Measurements from ENCODE around the gene MRPL21.

The MRPL21 gene

DNA sequence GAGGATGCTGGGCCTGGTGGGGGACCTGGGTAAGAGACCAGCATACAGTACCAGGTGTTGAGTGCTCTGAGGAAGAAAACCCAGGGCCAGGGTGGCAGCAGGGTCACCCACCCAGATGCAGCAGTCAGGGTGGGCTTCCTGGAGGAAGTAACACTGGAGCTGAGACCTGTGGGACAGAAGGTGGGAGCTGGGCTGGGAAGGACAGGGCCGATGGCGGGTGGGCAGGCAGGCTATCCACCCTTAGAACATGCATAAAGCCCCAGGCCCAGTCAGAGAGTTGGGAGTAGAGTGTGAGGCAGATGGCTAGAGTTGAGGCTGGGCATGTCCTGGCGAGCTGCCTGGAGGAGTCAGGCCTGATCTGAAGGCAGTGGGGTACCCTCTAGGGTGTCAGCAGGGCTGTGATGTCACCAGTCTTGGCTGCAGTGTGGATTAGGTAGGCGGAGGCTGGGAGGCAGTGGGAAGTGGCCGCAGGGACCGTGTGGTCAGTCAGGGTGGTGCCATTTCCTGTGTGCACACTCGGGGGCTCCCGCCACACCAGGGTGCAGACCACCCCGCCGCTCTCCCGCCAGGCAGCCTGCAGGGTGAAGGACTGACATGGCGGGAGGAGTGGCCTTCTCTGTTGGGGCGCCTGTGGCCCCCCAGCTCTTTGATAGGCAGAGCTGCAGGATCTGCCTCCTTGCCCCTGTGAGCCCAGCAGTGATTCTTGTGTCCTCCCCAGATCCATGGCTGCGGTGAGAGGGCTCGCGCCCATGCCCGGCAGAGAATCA, 35.4 kb upstream of the MRPL21 start:
- no peak overlapping the region for H3K4ac ChIP-seq (ENCODE audit: low read depth, low read length)

DNA sequence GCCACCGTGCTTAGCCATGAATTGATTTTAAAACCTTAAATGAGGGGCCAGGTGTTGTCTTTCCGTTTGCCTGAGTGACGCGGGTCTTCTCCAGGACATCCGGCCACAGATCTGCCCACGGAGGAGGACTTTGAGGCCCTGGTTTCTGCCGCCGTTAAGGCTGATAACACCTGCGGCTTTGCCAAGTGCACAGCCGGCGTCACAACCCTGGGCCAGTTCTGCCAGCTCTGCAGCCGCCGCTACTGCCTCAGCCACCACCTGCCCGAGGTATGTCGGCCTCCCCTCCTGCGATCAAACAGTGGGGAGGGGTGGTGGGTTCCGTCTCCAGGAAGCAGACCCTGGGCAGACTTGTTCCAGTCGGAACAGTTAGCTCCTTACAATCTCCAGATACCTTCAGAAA, 34.5 kb upstream of the MRPL21 start:
- H3K4me1 ChIP-seq (ENCODE audit: control insufficient read depth in 1 of 2, insufficient read depth in 2 of 2, low read length in 2 of 2) = no peaks in the 10 kb centered on the region
- H3K79me1 ChIP-seq (ENCODE audit: low read length) = no peaks in the 10 kb centered on the region
- H3K27ac ChIP-seq (ENCODE audit: low read depth, low read length) = no peak overlapping the region
- no peak overlapping the region for H2BK5ac ChIP-seq (ENCODE audit: low read depth, low read length, poor library complexity)
- no peak overlapping the region for H3K14ac ChIP-seq (ENCODE audit: low read length)
- H3K4me2 ChIP-seq (ENCODE audit: low read length) = no peak overlapping the region
- no peak overlapping the region for H2AK5ac ChIP-seq (ENCODE audit: low read length)
- no peak overlapping the region for H3K4ac ChIP-seq (ENCODE audit: low read depth, low read length)
- WGBS (ENCODE audit: extremely low coverage, insufficient coverage, insufficient read length) = no CpG with 5 or more reads among the region's 18 CpGs
- no peak for DNase-seq
- H2BK120ac ChIP-seq (ENCODE audit: insufficient read depth, low read length, poor library complexity) = no peak overlapping the region
- no peak overlapping the region for H4K91ac ChIP-seq (ENCODE audit: low read depth, low read length)
- no peaks in the 10 kb centered on the region for H3K27me3 ChIP-seq (ENCODE audit: insufficient read depth, low read length)
- no peak overlapping the region for H3K4me3 ChIP-seq (ENCODE audit: low read depth, low read length)
- no peak overlapping the region for H3K23ac ChIP-seq (ENCODE audit: low read length)
- H3K9ac ChIP-seq (ENCODE audit: low read length) = no peak overlapping the region
- peaks cover 4% of the 10 kb centered on the region for H3K9me3 ChIP-seq (ENCODE audit: insufficient read depth, low read depth, low read length)
- peaks cover 60 to 68% of the 10 kb centered on the region in 2 experiments for H3K36me3 ChIP-seq (ENCODE audit: control insufficient read depth in 1 of 2, insufficient read depth in 2 of 2, low read length in 2 of 2)
- no peak overlapping the region for H4K12ac ChIP-seq (ENCODE audit: low read depth, low read length)
- H2AFZ ChIP-seq (ENCODE audit: insufficient read depth, low read length, poor library complexity) = no peak overlapping the region
- H3K18ac ChIP-seq (ENCODE audit: low read length) = no peak overlapping the region
- H4K8ac ChIP-seq (ENCODE audit: low read depth, low read length) = no peak overlapping the region
- H3K79me2 ChIP-seq (ENCODE audit: control insufficient read depth, insufficient read depth, low read length, poor library complexity) = no peaks in the 10 kb centered on the region
- no peak overlapping the region for H2BK12ac ChIP-seq (ENCODE audit: low read length)

More for the DNA sequence above, 35.4 kb upstream of the MRPL21 start:
- peaks cover 56 to 62% of the 10 kb centered on the region in 2 experiments for H3K36me3 ChIP-seq (ENCODE audit: control insufficient read depth in 1 of 2, insufficient read depth in 2 of 2, low read length in 2 of 2)
- no peak overlapping the region for H3K14ac ChIP-seq (ENCODE audit: low read length)
- no peaks in the 10 kb centered on the region for H3K27me3 ChIP-seq (ENCODE audit: insufficient read depth, low read length)
- H3K23ac ChIP-seq (ENCODE audit: low read length) = no peak overlapping the region
- H3K79me1 ChIP-seq (ENCODE audit: low read length) = no peaks in the 10 kb centered on the region
- H3K18ac ChIP-seq (ENCODE audit: low read length) = no peak overlapping the region
- H3K9me3 ChIP-seq (ENCODE audit: insufficient read depth, low read depth, low read length) = peaks cover 4% of the 10 kb centered on the region
- WGBS (ENCODE audit: extremely low coverage, insufficient coverage, insufficient read length) = no CpG with 5 or more reads among the region's 17 CpGs
- H2BK12ac ChIP-seq (ENCODE audit: low read length) = no peak overlapping the region
- H4K91ac ChIP-seq (ENCODE audit: low read depth, low read length) = no peak overlapping the region
- no peak overlapping the region for H4K12ac ChIP-seq (ENCODE audit: low read depth, low read length)
- H3K9ac ChIP-seq (ENCODE audit: low read length) = no peak overlapping the region
- no peak overlapping the region for H3K4me2 ChIP-seq (ENCODE audit: low read length)
- H2BK5ac ChIP-seq (ENCODE audit: low read depth, low read length, poor library complexity) = no peak overlapping the region
- no peak for DNase-seq
- H3K4me1 ChIP-seq (ENCODE audit: control insufficient read depth in 1 of 2, insufficient read depth in 2 of 2, low read length in 2 of 2) = no peaks in the 10 kb centered on the region
- H2BK120ac ChIP-seq (ENCODE audit: insufficient read depth, low read length, poor library complexity) = no peak overlapping the region
- no peak overlapping the region for H3K27ac ChIP-seq (ENCODE audit: low read depth, low read length)
- H3K79me2 ChIP-seq (ENCODE audit: control insufficient read depth, insufficient read depth, low read length, poor library complexity) = no peaks in the 10 kb centered on the region
- peak overlapping the region; percentile 14 for H3K4me3 ChIP-seq (ENCODE audit: low read depth, low read length)
- no peak overlapping the region for H2AFZ ChIP-seq (ENCODE audit: insufficient read depth, low read length, poor library complexity)
- no peak overlapping the region for H2AK5ac ChIP-seq (ENCODE audit: low read length)
- H4K8ac ChIP-seq (ENCODE audit: low read depth, low read length) = no peak overlapping the region

DNA sequence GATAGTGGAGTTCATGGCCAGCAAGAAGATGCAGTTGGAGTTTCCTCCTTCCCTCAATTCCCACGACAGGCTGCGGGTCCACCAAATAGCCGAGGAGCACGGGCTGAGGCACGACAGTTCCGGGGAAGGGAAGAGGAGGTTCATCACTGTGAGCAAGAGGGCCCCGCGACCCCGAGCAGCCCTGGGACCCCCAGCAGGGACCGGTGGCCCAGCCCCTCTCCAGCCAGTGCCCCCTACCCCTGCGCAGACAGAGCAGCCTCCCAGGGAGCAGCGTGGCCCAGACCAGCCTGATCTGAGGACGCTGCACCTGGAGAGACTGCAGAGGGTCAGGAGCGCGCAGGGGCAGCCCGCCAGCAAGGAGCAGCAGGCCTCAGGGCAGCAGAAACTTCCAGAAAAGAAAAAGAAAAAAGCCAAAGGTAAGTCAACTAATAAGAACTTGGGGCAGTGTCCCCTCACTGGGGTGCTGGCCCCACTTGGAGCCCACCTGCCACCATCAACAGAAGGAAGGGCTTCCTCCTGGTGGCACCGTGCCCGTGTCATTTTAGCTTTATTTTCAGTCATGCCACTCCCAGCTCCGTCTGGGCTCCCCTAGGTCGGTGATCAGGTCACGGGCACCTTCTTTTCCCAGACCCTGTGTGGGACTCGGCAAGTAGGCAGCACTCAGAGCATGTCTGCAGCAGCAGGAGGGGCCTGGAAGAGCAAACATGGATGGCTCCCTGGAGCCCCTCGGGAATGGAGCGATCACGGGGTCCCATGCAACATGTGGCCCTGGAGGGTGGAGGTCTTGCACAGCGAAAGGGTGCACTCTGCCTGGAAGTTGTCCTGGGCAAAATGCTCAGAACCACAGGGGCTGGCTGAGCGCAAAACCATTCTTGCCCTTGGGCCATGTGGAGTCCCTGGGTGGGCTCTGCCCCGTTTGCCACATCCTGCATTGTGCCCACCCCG, 33.3 kb upstream of the MRPL21 start:
- Histone ChIP-seq H4K12ac (ENCODE audit: low read depth, low read length) (no peak overlapping the region), H2BK5ac (ENCODE audit: low read depth, low read length, poor library complexity) (no peak overlapping the region), H2AK5ac (ENCODE audit: low read length) (no peak overlapping the region), H3K4me1 (ENCODE audit: control insufficient read depth in 1 of 2, insufficient read depth in 2 of 2, low read length in 2 of 2) (no peaks in the 10 kb centered on the region), H3K4ac (ENCODE audit: low read depth, low read length) (no peak overlapping the region), H2BK120ac (ENCODE audit: insufficient read depth, low read length, poor library complexity) (no peak overlapping the region), H3K79me1 (ENCODE audit: low read length) (no peaks in the 10 kb centered on the region), H4K91ac (ENCODE audit: low read depth, low read length) (no peak overlapping the region), H3K36me3 (ENCODE audit: control insufficient read depth in 1 of 2, insufficient read depth in 2 of 2, low read length in 2 of 2) (peaks cover 63 to 72% of the 10 kb centered on the region in 2 experiments), H3K14ac (ENCODE audit: low read length) (no peak overlapping the region), H3K27me3 (ENCODE audit: insufficient read depth, low read length) (no peaks in the 10 kb centered on the region), H2BK12ac (ENCODE audit: low read length) (no peak overlapping the region), H3K79me2 (ENCODE audit: control insufficient read depth, insufficient read depth, low read length, poor library complexity) (no peaks in the 10 kb centered on the region), H3K9me3 (ENCODE audit: insufficient read depth, low read depth, low read length) (peaks cover 4% of the 10 kb centered on the region), H3K4me3 (ENCODE audit: low read depth, low read length) (no peak overlapping the region), H3K4me2 (ENCODE audit: low read length) (no peak overlapping the region), H3K23ac (ENCODE audit: low read length) (no peak overlapping the region), H3K27ac (ENCODE audit: low read depth, low read length) (no peak overlapping the region), H3K9ac (ENCODE audit: low read length) (no peak overlapping the region), H4K8ac (ENCODE audit: low read depth, low read length) (no peak overlapping the region), H2AFZ (ENCODE audit: insufficient read depth, low read length, poor library complexity) (no peak overlapping the region), H3K18ac (ENCODE audit: low read length) (no peak overlapping the region)
- no CpG with 5 or more reads among the region's 29 CpGs for WGBS (ENCODE audit: extremely low coverage, insufficient coverage, insufficient read length)
- no peak for DNase-seq

DNA sequence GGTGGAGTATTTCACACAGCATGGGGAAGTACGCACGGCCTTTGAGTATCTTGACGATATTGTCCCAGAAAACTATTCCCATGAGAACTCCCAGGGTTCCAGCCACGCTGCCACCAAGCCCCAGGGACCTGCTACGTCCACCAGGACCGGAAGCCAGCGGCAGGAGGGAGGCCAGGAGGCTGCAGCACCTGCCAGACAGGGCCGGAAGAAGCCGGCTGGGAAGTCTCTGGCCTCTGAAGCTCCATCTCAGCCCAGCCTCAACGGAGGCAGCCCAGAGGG, 32.7 kb upstream of the MRPL21 start:
- Histone ChIP-seq H3K36me3 (ENCODE audit: control insufficient read depth in 1 of 2, insufficient read depth in 2 of 2, low read length in 2 of 2) (peaks cover 63 to 74% of the 10 kb centered on the region in 2 experiments), H2AK5ac (ENCODE audit: low read length) (no peak overlapping the region), H3K4me1 (ENCODE audit: control insufficient read depth in 1 of 2, insufficient read depth in 2 of 2, low read length in 2 of 2) (no peaks in the 10 kb centered on the region), H3K27ac (ENCODE audit: low read depth, low read length) (no peak overlapping the region), H4K91ac (ENCODE audit: low read depth, low read length) (no peak overlapping the region), H4K8ac (ENCODE audit: low read depth, low read length) (no peak overlapping the region), H3K14ac (ENCODE audit: low read length) (no peak overlapping the region), H2BK120ac (ENCODE audit: insufficient read depth, low read length, poor library complexity) (no peak overlapping the region), H4K12ac (ENCODE audit: low read depth, low read length) (no peak overlapping the region), H3K79me2 (ENCODE audit: control insufficient read depth, insufficient read depth, low read length, poor library complexity) (no peaks in the 10 kb centered on the region), H3K4ac (ENCODE audit: low read depth, low read length) (no peak overlapping the region), H2AFZ (ENCODE audit: insufficient read depth, low read length, poor library complexity) (no peak overlapping the region), H3K9ac (ENCODE audit: low read length) (no peak overlapping the region), H3K79me1 (ENCODE audit: low read length) (no peaks in the 10 kb centered on the region), H3K4me3 (ENCODE audit: low read depth, low read length) (no peak overlapping the region), H3K27me3 (ENCODE audit: insufficient read depth, low read length) (no peaks in the 10 kb centered on the region), H3K18ac (ENCODE audit: low read length) (no peak overlapping the region), H3K4me2 (ENCODE audit: low read length) (no peak overlapping the region), H3K9me3 (ENCODE audit: insufficient read depth, low read depth, low read length) (peaks cover 4% of the 10 kb centered on the region), H3K23ac (ENCODE audit: low read length) (no peak overlapping the region), H2BK5ac (ENCODE audit: low read depth, low read length, poor library complexity) (no peak overlapping the region), H2BK12ac (ENCODE audit: low read length) (no peak overlapping the region)
- WGBS (ENCODE audit: extremely low coverage, insufficient coverage, insufficient read length) = no CpG with 5 or more reads among the region's 10 CpGs
- DNase-seq = no peak

All from trophoblast cell (in vitro differentiated cells and primary cell).